Measurements from ENCODE around the gene GRM6.

DNA sequence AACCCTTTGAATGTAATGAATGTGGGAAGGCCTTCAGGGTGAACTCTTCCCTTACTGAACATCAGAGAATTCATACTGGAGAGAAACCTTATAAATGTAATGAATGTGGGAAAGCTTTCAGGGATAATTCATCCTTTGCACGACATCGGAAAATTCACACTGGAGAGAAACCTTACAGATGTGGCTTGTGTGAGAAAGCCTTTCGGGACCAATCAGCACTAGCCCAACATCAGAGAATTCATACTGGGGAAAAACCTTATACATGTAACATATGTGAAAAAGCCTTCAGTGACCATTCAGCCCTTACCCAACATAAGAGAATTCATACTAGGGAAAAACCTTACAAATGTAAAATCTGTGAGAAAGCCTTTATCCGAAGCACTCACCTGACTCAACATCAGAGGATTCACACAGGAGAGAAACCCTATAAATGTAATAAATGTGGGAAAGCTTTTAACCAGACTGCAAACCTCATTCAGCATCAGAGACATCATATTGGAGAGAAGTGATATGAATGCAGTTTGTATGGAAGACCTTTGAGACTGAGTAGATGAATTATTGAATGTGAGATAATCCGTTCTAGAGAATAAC lies 29.6 kb downstream of the GRM6 start:
- TF ChIP-seq, protein P1, sequence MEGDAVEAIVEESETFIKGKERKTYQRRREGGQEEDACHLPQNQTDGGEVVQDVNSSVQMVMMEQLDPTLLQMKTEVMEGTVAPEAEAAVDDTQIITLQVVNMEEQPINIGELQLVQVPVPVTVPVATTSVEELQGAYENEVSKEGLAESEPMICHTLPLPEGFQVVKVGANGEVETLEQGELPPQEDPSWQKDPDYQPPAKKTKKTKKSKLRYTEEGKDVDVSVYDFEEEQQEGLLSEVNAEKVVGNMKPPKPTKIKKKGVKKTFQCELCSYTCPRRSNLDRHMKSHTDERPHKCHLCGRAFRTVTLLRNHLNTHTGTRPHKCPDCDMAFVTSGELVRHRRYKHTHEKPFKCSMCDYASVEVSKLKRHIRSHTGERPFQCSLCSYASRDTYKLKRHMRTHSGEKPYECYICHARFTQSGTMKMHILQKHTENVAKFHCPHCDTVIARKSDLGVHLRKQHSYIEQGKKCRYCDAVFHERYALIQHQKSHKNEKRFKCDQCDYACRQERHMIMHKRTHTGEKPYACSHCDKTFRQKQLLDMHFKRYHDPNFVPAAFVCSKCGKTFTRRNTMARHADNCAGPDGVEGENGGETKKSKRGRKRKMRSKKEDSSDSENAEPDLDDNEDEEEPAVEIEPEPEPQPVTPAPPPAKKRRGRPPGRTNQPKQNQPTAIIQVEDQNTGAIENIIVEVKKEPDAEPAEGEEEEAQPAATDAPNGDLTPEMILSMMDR (IDR thresholded peaks at IDR 0.05) = no peak
- TF ChIP-seq POLR2AphosphoS5 (IDR thresholded peaks at IDR 0.05) = no peak
